IMR-90 (cell line): Measurements from ENCODE around the gene RHOG. TPM values are rescaled to one million over a fixed set of nuclear protein-coding genes. Genes with fewer than 3 reads are reported as not detected.
A peak's percentile ranks its signal among the peaks of the same experiment; 100 is the strongest.

Experiments used
- ATAC-seq: fragments of 200-7000 bp; cut with Tn5 transposase; 2 replicates; pipeline ENCODE4 v1.9.1; 2020; ENCODE audit warnings: low read depth, mild to moderate bottlenecking, moderate library complexity
- BruUV-seq: library from RNA; stranded (reverse); fragments of 400-500 nt; replicated peaks from 2 replicates; lab custom pipeline; 2021; lab: Mats Ljungman, UMichigan
- CTCF ChIA-PET: fragments of 300-600 bp; formaldehyde crosslinking; extraction: SDS; loops from one replicate; lab custom pipeline; 2021; ENCODE audit warnings: antibody characterized with exemption; lab: Yijun Ruan, JAX
- POLR2A ChIA-PET: fragments of 300-600 bp; sonication (Branson Sonifier 250); formaldehyde crosslinking; loops from one replicate; lab custom pipeline; 2022; ENCODE audit warnings: antibody characterized with exemption; ENCODE audit not compliant: unreplicated experiment; lab: Charles Lee
- DNase-seq: peaks from one replicate; pipeline ENCODE4 v3.0.0; 2013
- H2AFZ ChIP-seq: replicated peaks from 2 replicates; pipeline ENCODE3; 2013; ENCODE audit warnings: low read length, mild to moderate bottlenecking; ENCODE audit not compliant: poor library complexity
- H2AK5ac ChIP-seq: 2 replicates; pipeline ENCODE4 v1.6.1; 2013; ENCODE audit warnings: low read depth, low read length, inconsistent platforms
- H2AK9ac ChIP-seq: replicated peaks from 2 replicates; pipeline ENCODE3; 2013; ENCODE audit warnings: mild to moderate bottlenecking, low read depth, low read length, moderate library complexity; ENCODE audit not compliant: poor library complexity
- H2BK120ac ChIP-seq: 2 replicates; pipeline ENCODE4 v1.6.1; 2013; ENCODE audit warnings: low read depth, low read length, inconsistent platforms
- H2BK15ac ChIP-seq: 3 replicates; pipeline ENCODE4 v1.6.1; 2013; ENCODE audit warnings: low read depth, low read length, inconsistent platforms
- H2BK20ac ChIP-seq: 2 replicates; pipeline ENCODE4 v1.6.1; 2013; ENCODE audit warnings: low read depth, mild to moderate bottlenecking, inconsistent platforms, low read length, moderate library complexity
- H2BK5ac ChIP-seq: 2 replicates; pipeline ENCODE4 v1.6.1; 2013; ENCODE audit warnings: mild to moderate bottlenecking, low read depth, low read length, inconsistent platforms; ENCODE audit not compliant: poor library complexity, severe bottlenecking
- H3K14ac ChIP-seq: replicated peaks from 2 replicates; pipeline ENCODE4 v1.6.1; 2013; ENCODE audit warnings: low read depth, low read length, inconsistent platforms
- H3K18ac ChIP-seq: 2 replicates; pipeline ENCODE4 v1.6.1; 2013; ENCODE audit warnings: low read depth, low read length, control low read depth
- H3K23ac ChIP-seq: 2 replicates; pipeline ENCODE4 v1.6.1; 2013; ENCODE audit warnings: low read depth, low read length, inconsistent platforms
- H3K27ac ChIP-seq: 2 replicates; pipeline ENCODE4 v1.5.1; 2013; ENCODE audit warnings: mild to moderate bottlenecking, control low read depth, low read length; ENCODE audit not compliant: insufficient read depth
- H3K27me3 ChIP-seq: 2 replicates; pipeline ENCODE4 v1.6.1; 2013; ENCODE audit warnings: low read length; ENCODE audit not compliant: control insufficient read depth, insufficient read depth
- H3K36me3 ChIP-seq: 2 replicates; pipeline ENCODE4 v1.6.1; 2013; ENCODE audit warnings: low read length, mixed read lengths; ENCODE audit not compliant: control insufficient read depth, insufficient read depth
- H3K4ac ChIP-seq: 2 replicates; pipeline ENCODE4 v1.6.1; 2013; ENCODE audit warnings: low read depth, low read length, inconsistent platforms
- H3K4me1 ChIP-seq: 2 replicates; pipeline ENCODE4 v1.6.1; 2013; ENCODE audit warnings: low read length, mixed read lengths; ENCODE audit not compliant: control insufficient read depth, insufficient read depth
- H3K4me2 ChIP-seq: 2 replicates; pipeline ENCODE4 v1.6.1; 2013; ENCODE audit warnings: low read depth, mild to moderate bottlenecking, control low read depth, low read length, moderate library complexity
- H3K4me3 ChIP-seq: 2 replicates; pipeline ENCODE4 v1.5.1; 2013; ENCODE audit warnings: low read depth, mild to moderate bottlenecking, control low read depth, low read length, moderate library complexity; ENCODE audit not compliant: insufficient read depth
- H3K56ac ChIP-seq: 2 replicates; pipeline ENCODE4 v1.6.1; 2013; ENCODE audit warnings: low read length, inconsistent platforms; ENCODE audit not compliant: insufficient read depth; ENCODE audit errors: extremely low read depth
- H3K79me1 ChIP-seq, 2 experiments: 2 replicates each; pipeline ENCODE4 v1.6.1; 2013; ENCODE audit warnings: low read length in 2 of 2, inconsistent platforms in 1 of 2, low read depth in 1 of 2
- H3K9ac ChIP-seq: 2 replicates; pipeline ENCODE4 v1.6.1; 2013; ENCODE audit warnings: low read depth, low read length, control low read depth
- H3K9me1 ChIP-seq: 2 replicates; pipeline ENCODE4 v1.6.1; 2013; ENCODE audit warnings: low read length, inconsistent platforms; ENCODE audit not compliant: insufficient read depth
- H3K9me3 ChIP-seq: 2 replicates; pipeline ENCODE4 v1.6.1; 2013; ENCODE audit warnings: low read length; ENCODE audit not compliant: control insufficient read depth, insufficient read depth
- H4K20me1 ChIP-seq: 2 replicates; pipeline ENCODE4 v1.6.1; 2013; ENCODE audit warnings: low read length, inconsistent platforms; ENCODE audit not compliant: insufficient read depth
- H4K5ac ChIP-seq: 2 replicates; pipeline ENCODE4 v1.6.1; 2013; ENCODE audit warnings: mild to moderate bottlenecking, low read depth, low read length, control low read depth
- H4K8ac ChIP-seq, 2 experiments: 2 replicates each; pipeline ENCODE4 v1.6.1; 2013; ENCODE audit warnings: low read depth in 2 of 2, low read length in 2 of 2, control low read depth in 1 of 2, inconsistent platforms in 1 of 2
- H4K91ac ChIP-seq: 2 replicates; pipeline ENCODE4 v1.6.1; 2013; ENCODE audit warnings: low read depth, low read length, inconsistent platforms; ENCODE audit not compliant: insufficient read depth
- CEBPB ChIP-seq: IDR thresholded peaks from 2 replicates; pipeline ENCODE4 v1.6.1; 2012; ENCODE audit warnings: low read depth, low read length, improper control_type of control experiment
- SMC3 ChIP-seq: fragments of 150-350 bp; IDR thresholded peaks from 2 replicates; pipeline ENCODE4 v1.6.1; 2016; ENCODE audit warnings: low read depth, mild to moderate bottlenecking, antibody characterized with exemption, low read length, moderate library complexity
- dilution Hi-C: fragments of 300-500 bp; cut with HindIII; formaldehyde crosslinking; loops from one replicate; pipeline ENCODE4 v1.14.3; 2018; ENCODE audit warnings: low sequenced_read_pairs; ENCODE audit not compliant: unreplicated experiment
- in situ Hi-C: fragments of 300-500 bp; cut with MboI; formaldehyde crosslinking; loops from 3 replicates; pipeline ENCODE4 v1.14.3; 2019; ENCODE audit warnings: low sequenced_read_pairs, inconsistent platforms, mixed read lengths
- intact Hi-C: fragments of 100-400 bp; cut with micrococcal nuclease; formaldehyde crosslinking; loops from 2 replicates; pipeline ENCODE4 v1.10.0; 2022
- polyA plus RNA-seq, 3 experiments: library from polyadenylated mRNA; depleted of rRNA; stranded (reverse); fragments of >200 nt; gene quantifications; 2 replicates each; pipeline ENCODE4 v1.2.3, GENCODE V29; 2012; ENCODE audit warnings: low replicate concordance in 1 of 3
- total RNA-seq: library from RNA; depleted of rRNA; stranded (reverse); fragments of >200 nt; gene quantifications from 2 replicates; pipeline ENCODE4 v1.2.3, GENCODE V29; 2012

RHOG gene
- total and polyA plus RNA-seq, 2 of the 4 experiments (the other 2 are of a cell fraction), result 16.3 to 114 TPM

- intact Hi-C loops, result loop anchor here (5.0 to 10.0 kb wide), 2 partner anchors 85 to 403 kb away; no protein-coding TSS in a partner anchor
- no peaks in the 10 kb centered on the region for H3K9me3 ChIP-seq
- no peak overlapping the region for H2AFZ ChIP-seq
- no TSS peak for BruUV-seq
- ATAC-seq (no peak), DNase-seq (no peak)
- H2BK120ac ChIP-seq, result no peak overlapping the region
- no peak overlapping the region for H3K4me3 ChIP-seq
- no peak overlapping the region for H2BK5ac ChIP-seq
- no peaks in the 10 kb centered on the region for H4K20me1 ChIP-seq
- no peak overlapping the region for H3K18ac ChIP-seq
- H3K9ac ChIP-seq, result no peak overlapping the region
- no peak overlapping the region for H3K4ac ChIP-seq
- TF ChIP-seq SMC3 (no peak), CEBPB (peak; percentile 31; the same call in 1 of the 2 replicates)
- H4K91ac ChIP-seq, result no peak overlapping the region
- in situ Hi-C loops, result no loop called here
- no peak overlapping the region for H4K5ac ChIP-seq
- POLR2A ChIA-PET, result no interaction called here
- no peak overlapping the region for H3K56ac ChIP-seq
- H2BK15ac ChIP-seq, result no peak overlapping the region
- H3K4me2 ChIP-seq, result no peak overlapping the region; the same call in 1 of the 2 replicates
- H3K23ac ChIP-seq, result no peak overlapping the region; the same call in 1 of the 2 replicates
- no peak overlapping the region for H3K27ac ChIP-seq
- H2AK5ac ChIP-seq, result no peak overlapping the region
- peaks cover 20% of the 10 kb centered on the region for H3K4me1 ChIP-seq
- no peak overlapping the region for H4K8ac ChIP-seq
- no peaks in the 10 kb centered on the region for H3K36me3 ChIP-seq
- H3K27me3 ChIP-seq, result no peaks in the 10 kb centered on the region
- dilution Hi-C loops, result no loop called here
- H2BK20ac ChIP-seq, result no peak overlapping the region
- no peak overlapping the region for H2AK9ac ChIP-seq
- H3K9me1 ChIP-seq, result peaks cover 23% of the 10 kb centered on the region
- CTCF ChIA-PET, result no interaction called here
- peaks cover 24 to 53% of the 10 kb centered on the region in 2 experiments for H3K79me1 ChIP-seq
- H3K14ac ChIP-seq, result no peak overlapping the region
Observed at GRCh38 chr11:3857628-3858027, 16.9 kb upstream of the RHOG start.
